Gastroesophageal sphincter (tissue), 3 donors: ENCODE data around the gene LTBP1.
"Not testable (repeated sequence)": the region's sequence is repeated elsewhere in the genome, so short reads cannot be mapped to it uniquely, and the experiment has no call there.

Experiments used
- CTCF ChIP-seq, 4 experiments: fragments of 200-600 bp in 2 of 4; fragments of 450-650 bp in 2 of 4; sonication (generic) in 1 of 4; IDR thresholded peaks; one replicate each; pipeline ENCODE4 v1.5.1; 2017 to 2019; ENCODE audit warnings: antibody characterized with exemption in 4 of 4, mild to moderate bottlenecking in 2 of 4, moderate library complexity in 2 of 4
- POLR2A ChIP-seq, 2 donors: fragments of 450-650 bp; IDR thresholded peaks; one replicate each; pipeline ENCODE4 v1.6.1; 2017; ENCODE audit warnings: antibody characterized with exemption in 2 of 2, mild to moderate bottlenecking in 2 of 2, moderate library complexity in 1 of 2
- POLR2AphosphoS5 ChIP-seq: sonication (generic); formaldehyde crosslinking; IDR thresholded peaks from one replicate; pipeline ENCODE4 v1.6.1; 2017; ENCODE audit warnings: antibody characterized with exemption

DNA sequence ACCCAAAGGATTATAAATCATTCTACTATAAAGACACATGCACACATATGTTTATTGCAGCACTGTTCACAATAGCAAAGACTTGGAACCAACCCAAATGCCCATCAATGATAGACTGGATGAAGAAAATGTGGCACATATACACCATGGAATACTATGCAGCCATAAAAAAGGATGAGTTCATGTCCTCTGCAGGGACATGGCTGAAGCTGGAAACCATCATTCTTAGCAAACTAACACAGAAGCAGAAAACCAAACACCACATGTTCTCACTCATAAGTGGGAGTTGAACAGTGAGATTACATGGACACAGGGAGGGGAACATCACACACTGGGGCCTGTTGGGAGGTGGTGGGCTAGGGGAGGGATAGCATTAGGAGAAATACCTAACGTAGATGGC, 288.8 kb downstream of the LTBP1 start:
- TF ChIP-seq CTCF (IDR thresholded peaks at IDR 0.05); POLR2A (IDR thresholded peaks at IDR 0.05); POLR2AphosphoS5: not testable (repeated sequence)
